Measurements from ENCODE around the gene MTPN.

MTPN gene

DNA sequence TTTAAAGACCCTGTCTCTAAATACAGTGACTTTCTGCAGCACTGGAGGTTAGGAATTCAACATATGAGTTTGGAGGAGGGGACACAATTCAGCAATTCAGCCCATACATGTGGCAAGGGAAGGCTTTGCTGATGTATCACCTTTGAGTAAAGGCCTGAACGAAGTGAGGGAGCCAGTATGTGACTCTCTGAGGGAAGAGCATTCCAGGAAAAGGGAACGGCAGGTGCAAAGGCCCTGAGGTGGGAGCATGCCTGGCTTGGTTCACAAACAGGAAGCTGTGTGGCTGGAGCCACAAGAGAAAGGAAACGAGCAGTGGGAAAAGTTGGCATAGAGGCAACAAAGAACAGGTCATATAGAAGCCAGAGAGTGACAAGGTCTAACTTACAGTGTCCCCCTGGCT, 72.9 kb downstream of the MTPN start:
- H3K9me2 ChIP-seq (replicated peaks; ENCODE audit: insufficient read depth, low read length): no peaks in the 10 kb centered on the region
- TF ChIP-seq, protein P1, sequence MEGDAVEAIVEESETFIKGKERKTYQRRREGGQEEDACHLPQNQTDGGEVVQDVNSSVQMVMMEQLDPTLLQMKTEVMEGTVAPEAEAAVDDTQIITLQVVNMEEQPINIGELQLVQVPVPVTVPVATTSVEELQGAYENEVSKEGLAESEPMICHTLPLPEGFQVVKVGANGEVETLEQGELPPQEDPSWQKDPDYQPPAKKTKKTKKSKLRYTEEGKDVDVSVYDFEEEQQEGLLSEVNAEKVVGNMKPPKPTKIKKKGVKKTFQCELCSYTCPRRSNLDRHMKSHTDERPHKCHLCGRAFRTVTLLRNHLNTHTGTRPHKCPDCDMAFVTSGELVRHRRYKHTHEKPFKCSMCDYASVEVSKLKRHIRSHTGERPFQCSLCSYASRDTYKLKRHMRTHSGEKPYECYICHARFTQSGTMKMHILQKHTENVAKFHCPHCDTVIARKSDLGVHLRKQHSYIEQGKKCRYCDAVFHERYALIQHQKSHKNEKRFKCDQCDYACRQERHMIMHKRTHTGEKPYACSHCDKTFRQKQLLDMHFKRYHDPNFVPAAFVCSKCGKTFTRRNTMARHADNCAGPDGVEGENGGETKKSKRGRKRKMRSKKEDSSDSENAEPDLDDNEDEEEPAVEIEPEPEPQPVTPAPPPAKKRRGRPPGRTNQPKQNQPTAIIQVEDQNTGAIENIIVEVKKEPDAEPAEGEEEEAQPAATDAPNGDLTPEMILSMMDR (IDR thresholded peaks at IDR 0.05; ENCODE audit: low read length): no peak
- TF ChIP-seq EZH2 (optimal IDR thresholded peaks at IDR 0.05; ENCODE audit: low read depth, low read length) (no peak), EZH2phosphoT487 (IDR thresholded peaks at IDR 0.05; ENCODE audit: low read length) (no peak)
- H4K20me1 ChIP-seq (ENCODE audit: insufficient read depth, low read length): no peaks in the 10 kb centered on the region
- H3K27ac ChIP-seq (ENCODE audit: low read length): no peak overlapping the region
- no peaks in the 10 kb centered on the region for H3K9me3 ChIP-seq (replicated peaks; ENCODE audit: insufficient read depth, low read length)
- no peaks in the 10 kb centered on the region for H3K27me3 ChIP-seq (replicated peaks; ENCODE audit: insufficient read depth, low read length)
- no peak overlapping the region for H3K4me3 ChIP-seq (ENCODE audit: low read length)
- no peak for DNase-seq
- no peaks in the 10 kb centered on the region for H3K4me1 ChIP-seq (ENCODE audit: low read length)
- H3F3A ChIP-seq (ENCODE audit: insufficient read depth, low read length): no peaks in the 10 kb centered on the region
- H2AFZ ChIP-seq (ENCODE audit: low read length): no peak overlapping the region
- H3K4me2 ChIP-seq (ENCODE audit: low read depth, low read length): no peak overlapping the region
- H3K9ac ChIP-seq (ENCODE audit: low read length): no peak overlapping the region
- no peaks in the 10 kb centered on the region for H3K36me3 ChIP-seq (replicated peaks; ENCODE audit: insufficient read depth, low read length)
- no peaks in the 10 kb centered on the region for H3K79me2 ChIP-seq (ENCODE audit: low read length)

DNA sequence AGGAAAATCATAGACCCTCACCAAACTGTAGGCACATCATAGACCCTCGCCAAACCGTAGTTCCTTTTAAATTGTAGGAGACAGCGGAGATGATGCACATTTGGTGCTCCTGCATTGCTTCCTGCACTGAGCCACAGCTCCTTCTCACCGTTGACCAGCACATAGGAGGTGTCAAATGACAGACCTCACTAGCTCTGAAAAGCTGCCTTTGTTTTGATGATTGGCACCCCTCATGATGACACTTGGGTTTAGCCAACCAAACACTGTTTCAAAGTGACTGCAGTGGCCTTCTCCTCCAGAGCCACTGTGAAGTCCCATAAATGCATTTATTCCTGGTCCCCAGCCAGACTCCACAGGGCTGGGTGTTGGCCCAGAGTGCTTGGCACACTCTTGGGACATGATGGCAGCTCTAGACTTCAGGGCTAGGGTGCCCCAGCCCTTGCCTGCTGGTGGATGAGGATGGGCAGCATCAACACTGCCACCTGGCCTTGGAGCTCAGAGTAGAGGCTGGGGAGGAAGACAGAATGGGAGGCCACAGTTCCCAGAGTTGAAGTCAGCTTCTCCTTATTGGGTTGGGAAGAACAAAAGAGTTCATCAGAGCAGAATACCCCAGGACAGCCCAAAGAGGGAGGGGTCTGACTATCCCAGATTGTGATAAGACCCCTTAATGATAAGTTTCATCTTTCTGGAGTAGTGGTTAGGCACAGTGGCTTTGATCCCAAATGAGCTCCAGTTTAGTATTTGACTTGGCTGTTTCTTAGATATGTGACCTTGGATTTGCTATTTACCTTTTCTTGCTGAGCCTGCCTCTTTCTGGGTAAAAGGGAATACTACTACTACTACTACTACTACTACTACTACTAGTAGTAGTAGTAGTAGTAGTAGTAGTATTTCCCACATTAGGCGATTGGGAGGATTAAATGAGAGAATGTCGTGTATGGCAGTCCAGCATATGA, 75.3 kb downstream of the MTPN start:
- Histone ChIP-seq H3K4me2 (ENCODE audit: low read depth, low read length) (no peak overlapping the region), H3K79me2 (ENCODE audit: low read length) (no peaks in the 10 kb centered on the region), H3K27ac (ENCODE audit: low read length) (no peak overlapping the region), H3K4me1 (ENCODE audit: low read length) (no peaks in the 10 kb centered on the region), H3F3A (ENCODE audit: insufficient read depth, low read length) (no peaks in the 10 kb centered on the region), H3K9me2 (replicated peaks; ENCODE audit: insufficient read depth, low read length) (no peaks in the 10 kb centered on the region), H3K36me3 (replicated peaks; ENCODE audit: insufficient read depth, low read length) (no peaks in the 10 kb centered on the region), H3K27me3 (replicated peaks; ENCODE audit: insufficient read depth, low read length) (no peaks in the 10 kb centered on the region), H3K9ac (ENCODE audit: low read length) (no peak overlapping the region), H4K20me1 (ENCODE audit: insufficient read depth, low read length) (no peaks in the 10 kb centered on the region), H3K9me3 (replicated peaks; ENCODE audit: insufficient read depth, low read length) (no peaks in the 10 kb centered on the region), H3K4me3 (ENCODE audit: low read length) (no peak overlapping the region), H2AFZ (ENCODE audit: low read length) (no peak overlapping the region)
- DNase-seq: no peak
- TF ChIP-seq EZH2 (optimal IDR thresholded peaks at IDR 0.05; ENCODE audit: low read depth, low read length): no peak
- no peak for TF ChIP-seq EZH2phosphoT487 (IDR thresholded peaks at IDR 0.05; ENCODE audit: low read length)

DNA sequence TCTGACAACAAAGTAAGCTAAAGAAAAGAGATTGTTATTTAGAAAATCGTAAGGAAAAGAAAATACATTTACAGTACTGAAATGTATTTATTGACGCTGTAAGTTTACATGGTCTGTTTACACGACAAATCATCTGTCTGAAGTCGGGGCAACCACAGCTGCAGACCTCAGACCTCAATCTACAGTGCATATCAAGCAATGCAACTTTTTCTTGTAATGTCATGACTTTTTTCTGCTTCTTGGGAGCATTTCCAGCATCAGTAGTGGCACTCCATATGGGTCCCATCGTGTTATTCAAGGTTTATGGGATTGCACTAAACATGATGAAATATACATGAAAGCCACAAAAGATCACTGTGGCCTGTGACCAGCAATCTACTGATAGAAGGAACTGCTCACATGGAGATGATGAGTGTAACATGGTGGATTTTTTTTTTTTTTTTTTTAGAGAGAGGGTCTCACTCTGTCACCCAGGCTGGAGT, 77.1 kb downstream of the MTPN start:
- Histone ChIP-seq H3K9ac (ENCODE audit: low read length) (no peak overlapping the region), H4K20me1 (ENCODE audit: insufficient read depth, low read length) (no peaks in the 10 kb centered on the region), H3K36me3 (replicated peaks; ENCODE audit: insufficient read depth, low read length) (no peaks in the 10 kb centered on the region), H3K27ac (ENCODE audit: low read length) (no peak overlapping the region), H3K4me1 (ENCODE audit: low read length) (no peaks in the 10 kb centered on the region), H2AFZ (ENCODE audit: low read length) (no peak overlapping the region), H3K27me3 (replicated peaks; ENCODE audit: insufficient read depth, low read length) (no peaks in the 10 kb centered on the region), H3F3A (ENCODE audit: insufficient read depth, low read length) (no peaks in the 10 kb centered on the region), H3K79me2 (ENCODE audit: low read length) (no peaks in the 10 kb centered on the region), H3K4me2 (ENCODE audit: low read depth, low read length) (no peak overlapping the region), H3K9me2 (replicated peaks; ENCODE audit: insufficient read depth, low read length) (no peaks in the 10 kb centered on the region), H3K4me3 (ENCODE audit: low read length) (no peak overlapping the region), H3K9me3 (replicated peaks; ENCODE audit: insufficient read depth, low read length) (no peaks in the 10 kb centered on the region)
- no peak for DNase-seq
- TF ChIP-seq EZH2 (optimal IDR thresholded peaks at IDR 0.05; ENCODE audit: low read depth, low read length) (no peak), EZH2phosphoT487 (IDR thresholded peaks at IDR 0.05; ENCODE audit: low read length) (no peak)
- TF ChIP-seq, protein P1 (IDR thresholded peaks at IDR 0.05; ENCODE audit: low read length): no peak

All from MM.1S (cell line).